ENCODE measurements around the gene TOP2B.
A peak's percentile ranks its signal among the peaks of the same experiment; 100 is the strongest.

Gene TOP2B

DNA sequence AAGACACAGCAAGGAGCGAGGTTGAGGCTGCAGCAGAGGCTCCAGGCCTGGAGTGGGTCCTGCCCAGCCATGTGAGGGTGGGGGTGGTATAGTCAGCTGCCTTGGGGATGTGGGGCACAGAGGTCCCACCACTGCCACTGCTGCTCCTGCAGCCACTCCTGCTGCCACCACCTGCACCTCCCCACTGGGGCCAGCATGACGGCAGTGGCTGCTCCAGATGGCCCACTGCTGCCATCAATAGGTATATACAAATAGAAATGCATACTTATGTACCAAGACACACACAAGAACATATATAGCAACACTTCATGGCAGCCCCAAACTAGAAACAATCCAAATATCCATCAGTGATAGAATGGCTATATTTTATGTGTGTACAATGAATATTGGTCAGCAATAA is 10.0 kb upstream of the TOP2B start:
- peaks cover 39% of the 10 kb centered on the region for H3K9me3 ChIP-seq
- H3K9ac ChIP-seq, result no peak overlapping the region
- H3K27ac ChIP-seq, result 0 out of 2 replicates have a peak overlapping the region, but pooled peaks have one; percentile 14
- peaks cover 22% of the 10 kb centered on the region for H3K36me3 ChIP-seq
- no peaks in the 10 kb centered on the region for H3K27me3 ChIP-seq
- TF ChIP-seq Cebpa-rat (IDR thresholded peaks at IDR 0.05), result no peak
- no peak overlapping the region for H3K4me3 ChIP-seq
- no peaks in the 10 kb centered on the region for H4K20me1 ChIP-seq
- peaks cover 21% of the 10 kb centered on the region for H3K4me1 ChIP-seq
- peak overlapping the region; percentile 16; the same call in 1 of the 2 replicates for H3K4me2 ChIP-seq

DNA sequence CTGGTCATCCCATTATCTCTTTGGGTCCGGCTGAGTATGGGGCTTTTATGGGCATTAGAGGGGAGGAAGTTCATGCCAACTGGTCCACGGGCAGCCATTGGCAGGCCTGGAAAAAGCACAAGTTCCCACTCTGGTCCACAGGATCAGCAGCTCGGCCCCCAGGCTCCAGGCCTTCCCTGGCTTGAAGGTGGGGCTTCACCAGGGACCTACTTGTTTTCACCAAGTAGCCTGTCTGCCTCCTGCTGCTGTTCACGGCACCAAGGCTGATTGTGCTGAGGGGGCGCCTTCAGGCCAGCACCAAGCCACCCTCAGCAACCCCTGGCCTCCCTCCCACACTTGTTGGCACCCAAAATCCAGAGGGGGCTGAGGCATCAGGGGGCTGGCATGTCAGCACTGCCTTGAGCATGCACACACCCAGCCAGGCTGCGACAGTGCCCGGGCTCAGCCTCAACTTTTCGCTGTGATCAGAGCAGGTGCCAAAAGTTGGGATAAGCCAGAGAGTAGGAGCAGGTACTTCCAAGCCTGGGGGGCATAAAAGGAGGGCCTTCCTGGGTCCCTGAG is 9.1 kb upstream of the TOP2B start:
- no peak for TF ChIP-seq Cebpa-rat (IDR thresholded peaks at IDR 0.05)
- Histone ChIP-seq H3K4me3 (peak overlapping the region; percentile 31), H3K9ac (no peak overlapping the region), H3K9me3 (peaks cover 39% of the 10 kb centered on the region), H3K27me3 (no peaks in the 10 kb centered on the region), H3K27ac (no peak overlapping the region), H3K4me1 (peaks cover 29% of the 10 kb centered on the region), H3K4me2 (no peak overlapping the region), H4K20me1 (no peaks in the 10 kb centered on the region), H3K36me3 (peaks cover 22% of the 10 kb centered on the region)

DNA sequence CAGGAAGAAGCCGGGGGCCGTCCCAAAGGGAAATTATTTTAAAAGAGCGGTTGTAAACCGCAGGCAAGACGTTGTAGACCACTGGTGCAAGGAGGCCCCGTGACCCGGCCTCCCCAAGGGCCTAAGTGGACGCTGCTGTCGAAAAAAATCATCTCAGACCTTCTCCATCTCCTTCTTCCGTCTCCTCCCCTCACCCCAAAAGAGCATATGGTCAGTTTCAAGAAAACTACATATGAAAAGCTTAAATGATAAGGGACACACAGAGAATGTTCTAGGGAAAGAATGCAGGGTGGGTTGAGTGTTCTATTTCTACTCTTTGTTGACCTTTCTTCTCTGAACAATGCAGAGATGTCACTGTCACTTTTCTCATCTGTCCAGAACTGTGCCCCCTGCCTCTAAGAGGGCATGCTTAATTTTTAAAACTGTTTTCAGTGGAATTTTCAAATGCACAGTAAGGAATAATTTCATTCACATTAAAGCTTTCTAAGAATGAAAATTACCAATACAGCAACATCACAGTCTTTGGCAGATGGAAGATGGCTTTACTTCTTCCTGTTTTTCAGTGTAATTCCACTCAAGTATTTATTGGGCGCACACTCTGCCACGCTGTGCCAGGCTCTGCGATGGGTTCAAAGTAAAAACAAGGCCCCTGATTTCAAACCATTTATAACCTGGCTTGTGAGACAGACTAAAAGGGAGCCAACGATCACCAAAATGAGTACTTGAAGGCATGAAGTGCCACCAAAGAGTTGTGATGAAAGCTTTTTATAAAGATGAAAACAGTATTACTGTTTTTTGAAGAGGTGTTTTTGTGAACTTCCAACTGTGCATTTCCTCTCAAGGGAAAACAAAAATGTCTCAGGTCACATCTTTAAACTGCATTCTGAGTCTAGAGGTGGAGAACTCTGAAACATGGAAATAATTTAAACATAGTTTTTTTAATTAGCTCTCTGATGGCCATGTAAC is 891 bp upstream of the TOP2B start:
- peaks cover 48% of the 10 kb centered on the region for H3K4me1 ChIP-seq
- peak overlapping the region; percentile 48 for H3K4me3 ChIP-seq
- H3K4me2 ChIP-seq, result peak overlapping the region; percentile 90
- no peaks in the 10 kb centered on the region for H3K27me3 ChIP-seq
- H3K27ac ChIP-seq, result peak overlapping the region; percentile 100
- TF ChIP-seq Cebpa-rat (IDR thresholded peaks at IDR 0.05), result no peak
- no peaks in the 10 kb centered on the region for H3K9me3 ChIP-seq
- H4K20me1 ChIP-seq, result no peaks in the 10 kb centered on the region
- H3K36me3 ChIP-seq, result peaks cover 26% of the 10 kb centered on the region
- peak overlapping the region; percentile 100 for H3K9ac ChIP-seq

- peak overlapping the region; percentile 100 for H3K27ac ChIP-seq
- TF ChIP-seq Cebpa-rat (IDR thresholded peaks at IDR 0.05), result no peak
- peaks cover 35% of the 10 kb centered on the region for H3K36me3 ChIP-seq
- peaks cover 33% of the 10 kb centered on the region for H3K4me1 ChIP-seq
- peaks cover 8% of the 10 kb centered on the region; the same call in 1 of the 2 replicates for H4K20me1 ChIP-seq
- no peaks in the 10 kb centered on the region for H3K9me3 ChIP-seq
- no peaks in the 10 kb centered on the region for H3K27me3 ChIP-seq
- peak overlapping the region; percentile 86 for H3K4me3 ChIP-seq
- H3K4me2 ChIP-seq, result peak overlapping the region; percentile 91; the same call in 1 of the 2 replicates
- peak overlapping the region; percentile 100 for H3K9ac ChIP-seq
These were observed 567 bp downstream of the TOP2B start for GRCh38 chr3:25663869-25664811.

DNA sequence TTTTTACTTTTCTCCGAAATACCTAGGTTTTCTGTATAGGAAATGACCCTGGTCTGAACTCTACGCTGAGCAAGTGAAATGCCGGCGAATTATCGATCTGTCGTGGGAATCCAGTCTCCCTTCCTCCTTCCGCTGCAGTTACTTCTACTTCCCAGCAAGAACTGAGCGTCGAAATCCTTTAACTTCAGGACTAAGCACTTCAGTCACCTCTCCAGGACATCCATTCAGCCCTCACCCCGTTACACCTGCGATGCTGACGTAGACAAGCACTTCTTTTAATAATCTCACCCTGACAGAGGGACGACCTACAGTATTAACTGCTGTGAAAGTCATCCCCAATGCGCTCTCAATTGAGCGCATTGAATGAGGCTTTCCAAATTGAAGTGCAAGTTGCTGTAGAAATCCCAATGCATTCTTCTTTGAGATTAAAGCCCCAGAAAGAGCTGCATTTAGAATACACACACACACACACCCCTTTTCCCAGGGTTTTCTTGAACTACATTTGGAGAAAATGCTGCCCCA is 1.3 kb downstream of the TOP2B start:
- Histone ChIP-seq H3K36me3 (peaks cover 40% of the 10 kb centered on the region), H3K27me3 (no peaks in the 10 kb centered on the region), H3K9me3 (no peaks in the 10 kb centered on the region), H3K4me3 (peak overlapping the region; percentile 86), H3K4me1 (peaks cover 26% of the 10 kb centered on the region), H3K9ac (peak overlapping the region; percentile 100), H4K20me1 (peaks cover 15% of the 10 kb centered on the region; the same call in 1 of the 2 replicates), H3K27ac (peak overlapping the region; percentile 100), H3K4me2 (peak overlapping the region; percentile 91)
- TF ChIP-seq Cebpa-rat (IDR thresholded peaks at IDR 0.05), result no peak

DNA sequence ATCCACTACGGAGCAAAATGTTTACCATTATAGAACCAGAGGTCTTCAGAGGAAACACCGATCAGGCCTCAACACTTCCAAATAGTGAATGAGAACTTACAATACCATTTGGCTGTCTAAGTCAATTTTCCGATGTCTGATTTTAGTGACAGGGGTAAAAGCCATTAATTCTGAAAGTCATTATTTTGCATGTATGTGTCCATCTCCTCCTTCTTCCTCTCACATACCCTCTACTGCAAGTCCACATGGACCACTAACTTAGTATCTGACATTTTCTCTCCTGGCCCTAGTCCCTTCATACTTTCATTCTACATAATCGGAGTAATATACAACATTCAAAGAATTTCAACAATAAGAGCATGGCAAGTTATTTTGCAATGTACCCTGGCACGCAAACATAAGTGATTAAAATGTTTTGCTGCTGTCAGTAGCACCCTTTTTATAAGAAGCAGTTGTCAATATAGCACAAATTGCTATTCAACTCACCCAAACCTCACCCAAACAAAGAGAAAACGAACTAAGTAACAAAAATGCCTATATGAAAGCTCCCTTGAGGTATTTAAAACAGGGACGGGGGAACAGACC is 1.9 kb downstream of the TOP2B start:
- peak overlapping the region; percentile 86 for H3K4me3 ChIP-seq
- H3K27me3 ChIP-seq, result no peaks in the 10 kb centered on the region
- TF ChIP-seq Cebpa-rat (IDR thresholded peaks at IDR 0.05), result no peak
- H3K9ac ChIP-seq, result peak overlapping the region; percentile 100
- peaks cover 20% of the 10 kb centered on the region for H4K20me1 ChIP-seq
- H3K36me3 ChIP-seq, result peaks cover 40% of the 10 kb centered on the region
- H3K4me2 ChIP-seq, result peak overlapping the region; percentile 91
- H3K4me1 ChIP-seq, result peaks cover 20% of the 10 kb centered on the region
- peak overlapping the region; percentile 100 for H3K27ac ChIP-seq
- no peaks in the 10 kb centered on the region for H3K9me3 ChIP-seq

- H3K4me1 ChIP-seq, result peaks cover 11% of the 10 kb centered on the region
- H3K9me3 ChIP-seq, result no peaks in the 10 kb centered on the region
- peaks cover 30% of the 10 kb centered on the region for H4K20me1 ChIP-seq
- peak overlapping the region; percentile 100 for H3K9ac ChIP-seq
- H3K4me2 ChIP-seq, result peak overlapping the region; percentile 91
- H3K4me3 ChIP-seq, result peak overlapping the region; percentile 86
- H3K27me3 ChIP-seq, result no peaks in the 10 kb centered on the region
- TF ChIP-seq Cebpa-rat (IDR thresholded peaks at IDR 0.05), result no peak
- H3K36me3 ChIP-seq, result peaks cover 48% of the 10 kb centered on the region
- H3K27ac ChIP-seq, result peak overlapping the region; percentile 100
These were observed 2.8 kb downstream of the TOP2B start for GRCh38 chr3:25661694-25662437.

- Histone ChIP-seq H3K9me3 (no peaks in the 10 kb centered on the region), H3K36me3 (peaks cover 67% of the 10 kb centered on the region), H3K4me3 (peak overlapping the region; percentile 86), H3K4me1 (peaks cover 23% of the 10 kb centered on the region), H3K9ac (peak overlapping the region; percentile 100), H3K27ac (peak overlapping the region; percentile 100), H3K4me2 (peak overlapping the region; percentile 91), H4K20me1 (peaks cover 60% of the 10 kb centered on the region), H3K27me3 (no peaks in the 10 kb centered on the region)
- no peak for TF ChIP-seq Cebpa-rat (IDR thresholded peaks at IDR 0.05)
These were observed 5.9 kb downstream of the TOP2B start for GRCh38 chr3:25658836-25659235.
